Testis (tissue), 2 donors: ENCODE data around the gene XXYLT1.

Experiments used
- POLR2A ChIP-seq: fragments of 450-650 bp; IDR thresholded peaks from one replicate; pipeline ENCODE4 v1.6.1; 2017; ENCODE audit warnings: antibody characterized with exemption, mild to moderate bottlenecking, moderate library complexity
- TF ChIP-seq, protein P1 (sequence below), 3 experiments: fragments of 450-650 bp in 2 of 3; fragments of 200-600 bp in 1 of 3; sonication (generic) in 1 of 3; IDR thresholded peaks; one replicate each; pipeline ENCODE4 v1.5.1; 2016 to 2019; ENCODE audit warnings: antibody characterized with exemption in 3 of 3, mild to moderate bottlenecking in 2 of 3, moderate library complexity in 1 of 3

DNA sequence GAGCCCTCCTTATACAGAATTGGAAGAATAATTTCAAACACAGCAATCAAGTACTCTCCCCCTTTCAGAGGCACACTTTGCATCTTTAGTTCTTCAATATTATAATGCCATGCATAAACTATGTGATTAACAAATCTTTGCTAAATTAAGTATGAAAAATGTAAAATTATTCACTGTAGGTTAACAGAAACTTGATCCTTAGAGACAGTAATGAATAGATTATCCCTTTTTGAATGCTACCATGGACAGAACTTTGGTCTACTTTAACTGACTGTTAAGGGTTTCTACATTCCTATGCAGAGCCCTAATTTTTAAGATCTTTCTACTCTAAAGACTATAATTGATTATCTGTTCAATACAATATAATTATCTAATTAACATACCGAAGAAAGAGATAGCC is 25.7 kb upstream of the XXYLT1 start:
- TF ChIP-seq, protein P1, sequence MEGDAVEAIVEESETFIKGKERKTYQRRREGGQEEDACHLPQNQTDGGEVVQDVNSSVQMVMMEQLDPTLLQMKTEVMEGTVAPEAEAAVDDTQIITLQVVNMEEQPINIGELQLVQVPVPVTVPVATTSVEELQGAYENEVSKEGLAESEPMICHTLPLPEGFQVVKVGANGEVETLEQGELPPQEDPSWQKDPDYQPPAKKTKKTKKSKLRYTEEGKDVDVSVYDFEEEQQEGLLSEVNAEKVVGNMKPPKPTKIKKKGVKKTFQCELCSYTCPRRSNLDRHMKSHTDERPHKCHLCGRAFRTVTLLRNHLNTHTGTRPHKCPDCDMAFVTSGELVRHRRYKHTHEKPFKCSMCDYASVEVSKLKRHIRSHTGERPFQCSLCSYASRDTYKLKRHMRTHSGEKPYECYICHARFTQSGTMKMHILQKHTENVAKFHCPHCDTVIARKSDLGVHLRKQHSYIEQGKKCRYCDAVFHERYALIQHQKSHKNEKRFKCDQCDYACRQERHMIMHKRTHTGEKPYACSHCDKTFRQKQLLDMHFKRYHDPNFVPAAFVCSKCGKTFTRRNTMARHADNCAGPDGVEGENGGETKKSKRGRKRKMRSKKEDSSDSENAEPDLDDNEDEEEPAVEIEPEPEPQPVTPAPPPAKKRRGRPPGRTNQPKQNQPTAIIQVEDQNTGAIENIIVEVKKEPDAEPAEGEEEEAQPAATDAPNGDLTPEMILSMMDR (IDR thresholded peaks at IDR 0.05) = no peak
- no peak for TF ChIP-seq POLR2A
